Erythroblast (primary cell): Measurements from ENCODE around the gene HEG1.
A peak's percentile ranks its signal among the peaks of the same experiment; 100 is the strongest.

Experiments
- DNase-seq, 2 experiments: peaks; one replicate each; lab custom pipeline; 2025; lab: John Stamatoyannopoulos, UW
- GATA1 ChIP-seq: IDR thresholded peaks from 2 replicates; pipeline ENCODE4 v1.6.1; 2011; ENCODE audit warnings: low read depth, mild to moderate bottlenecking, control low read depth, low read length, moderate library complexity
- POLR2A ChIP-seq: IDR thresholded peaks from 2 replicates; pipeline ENCODE4 v1.6.1; 2011; ENCODE audit warnings: mild to moderate bottlenecking, low read length

The HEG1 gene

GRCh38 chr3:124935794-124936542 lies 119.8 kb downstream of the HEG1 start:
- TF ChIP-seq GATA1: no peak
- TF ChIP-seq POLR2A: no peak
- no peak for DNase-seq

GRCh38 chr3:124935264-124935663 lies 120.5 kb downstream of the HEG1 start:
- no peak for DNase-seq
- TF ChIP-seq GATA1 (no peak), POLR2A (no peak)

- no peak for DNase-seq
- TF ChIP-seq POLR2A (no peak), GATA1 (no peak)
These were observed 121.2 kb downstream of the HEG1 start, which contains the start of gene MUC13 for GRCh38 chr3:124934577-124934976. Gene MUC13, minus strand, starts transcription at chr3:124934751. Its CDS starts 39 bp downstream, at chr3:124934712.

GRCh38 chr3:124928333-124929202 lies 127.2 kb downstream of the HEG1 start:
- DNase-seq: peak; percentile 56 to 75
- no peak for TF ChIP-seq POLR2A
- no peak for TF ChIP-seq GATA1

GRCh38 chr3:124927574-124928045 lies 128.2 kb downstream of the HEG1 start:
- TF ChIP-seq GATA1 (no peak), POLR2A (no peak)
- DNase-seq: no peak

GRCh38 chr3:124926426-124927101 lies 129.2 kb downstream of the HEG1 start:
- TF ChIP-seq POLR2A (no peak), GATA1 (no peak)
- DNase-seq: no peak

- DNase-seq: no peak
- TF ChIP-seq GATA1: no peak
- TF ChIP-seq POLR2A: no peak
These were observed 131.1 kb downstream of the HEG1 start for GRCh38 chr3:124924741-124925140.

- no peak for DNase-seq
- TF ChIP-seq GATA1 (no peak), POLR2A (no peak)
These were observed 132.0 kb downstream of the HEG1 start for GRCh38 chr3:124923833-124924232.

- DNase-seq: no peak
These were observed 135.1 kb downstream of the HEG1 start for GRCh38 chr3:124920718-124921117.

GRCh38 chr3:124919756-124920155 lies 136.0 kb downstream of the HEG1 start:
- TF ChIP-seq POLR2A: no peak
- TF ChIP-seq GATA1: no peak
- DNase-seq: no peak

More at GRCh38 chr3:124920718-124921117, 135.1 kb downstream of the HEG1 start:
- no peak for TF ChIP-seq POLR2A
- TF ChIP-seq GATA1: no peak

GRCh38 chr3:124918524-124918923 lies 137.3 kb downstream of the HEG1 start:
- TF ChIP-seq GATA1: no peak
- no peak for TF ChIP-seq POLR2A

GRCh38 chr3:124916837-124917409 lies 138.9 kb downstream of the HEG1 start:
- TF ChIP-seq GATA1 (no peak), POLR2A (no peak)
- no peak for DNase-seq

More at GRCh38 chr3:124918524-124918923, 137.3 kb downstream of the HEG1 start:
- DNase-seq: no peak
